Activated CD4-positive, alpha-beta T cell treated with anti-CD3 and anti-CD28 coated beads for 4 hours (primary cell): ENCODE data around the gene RNF157.
"Not testable (repeated sequence)": the region's sequence is repeated elsewhere in the genome, so short reads cannot be mapped to it uniquely, and the experiment has no call there.

ENCODE experiments used
- DNase-seq, 2 donors: peaks; one replicate each; pipeline ENCODE4 v3.0.0-alpha.2; 2020

The RNF157 gene

GRCh38 chr17:76270127-76270592 is 29.9 kb upstream of the RNF157 start:
- no peak for DNase-seq

DNA sequence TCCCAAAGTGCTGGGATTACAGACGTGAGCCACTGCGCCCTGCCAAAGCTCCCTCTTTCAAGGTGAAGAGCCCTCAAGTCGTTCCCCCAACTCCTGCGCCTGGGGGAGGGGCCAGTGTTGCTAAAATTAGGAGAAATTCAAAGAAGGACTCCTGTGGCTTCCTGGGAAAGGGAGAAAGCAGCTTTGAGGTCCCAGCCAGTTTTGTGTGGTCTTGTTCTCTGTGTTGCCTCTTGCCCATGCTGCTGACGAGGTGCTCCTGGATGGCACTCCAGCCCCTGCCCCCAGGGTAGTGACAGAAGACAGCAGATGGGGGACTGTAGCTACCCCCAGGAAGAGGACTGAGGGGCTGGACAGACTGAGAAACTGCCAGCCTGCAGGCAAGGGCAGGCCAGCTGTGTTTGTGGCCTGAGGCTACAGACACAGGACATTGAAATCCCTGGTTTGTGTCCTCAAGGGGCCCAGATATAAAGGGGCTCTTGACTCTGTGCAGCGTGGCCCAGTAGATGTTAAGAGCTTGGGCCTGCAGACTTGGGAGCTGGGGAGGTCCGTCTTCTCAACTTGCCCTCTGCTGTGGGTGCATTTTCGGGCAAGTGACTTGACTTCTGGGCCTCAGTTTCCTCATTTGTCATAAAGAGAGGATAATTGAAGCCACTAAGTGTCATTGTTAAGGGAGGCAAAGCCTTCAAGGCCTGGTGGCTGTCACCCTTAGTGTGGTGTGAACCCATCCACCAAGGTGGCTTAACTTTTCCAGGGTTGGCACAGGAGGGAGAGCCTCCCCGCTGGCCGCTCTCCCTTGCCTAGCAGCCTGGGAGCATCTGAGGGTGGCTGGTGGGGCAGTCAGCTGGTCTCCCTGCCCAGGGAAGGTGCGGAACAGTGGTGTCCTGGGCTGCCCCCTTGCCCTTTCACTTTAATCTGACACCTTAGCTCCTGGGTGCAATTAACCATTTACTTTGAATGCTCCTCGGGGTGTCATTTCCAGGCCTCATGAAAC is 29.0 kb upstream of the RNF157 start:
- DNase-seq = no peak

GRCh38 chr17:76268015-76268749 is 27.9 kb upstream of the RNF157 start:
- DNase-seq = peak; percentile 78 to 82

- DNase-seq = not testable (repeated sequence)
Measured at GRCh38 chr17:76267581-76268001, 27.3 kb upstream of the RNF157 start.

GRCh38 chr17:76267051-76267576 is 26.8 kb upstream of the RNF157 start:
- DNase-seq = no peak

DNA sequence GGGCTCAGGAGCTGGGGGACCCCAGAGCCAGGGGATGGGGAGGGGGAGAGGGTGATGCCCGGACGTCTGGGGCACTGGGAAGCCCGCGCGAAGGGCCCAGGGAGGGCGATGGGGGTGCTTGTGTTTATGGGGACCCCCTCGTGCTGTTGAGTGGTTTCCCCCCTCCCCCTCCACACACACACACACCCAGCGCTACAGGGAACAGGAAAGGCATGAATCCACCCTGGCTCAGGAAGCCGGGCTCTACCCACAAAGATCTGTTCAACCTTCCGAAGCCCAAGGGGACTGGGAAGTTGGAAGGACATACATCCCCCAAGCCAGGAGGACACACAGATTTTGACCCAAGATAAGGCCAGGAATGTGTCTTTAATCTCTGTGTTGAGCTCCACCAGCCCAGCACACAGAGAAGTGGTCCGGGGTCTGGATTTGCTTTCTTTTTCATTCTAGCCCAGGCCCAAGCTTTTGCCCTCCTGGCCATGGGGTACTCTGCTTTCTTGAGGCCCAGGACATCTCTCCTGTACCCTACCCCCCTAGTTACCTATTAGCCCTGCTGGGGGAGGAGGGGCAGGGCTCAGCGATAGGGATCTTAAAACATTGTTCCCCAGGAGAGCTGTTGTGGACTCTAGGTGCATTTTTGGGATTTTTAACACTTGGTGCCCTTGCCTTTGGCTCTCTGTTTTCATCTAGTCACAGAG is 26.1 kb upstream of the RNF157 start:
- DNase-seq = no peak

GRCh38 chr17:76265624-76266243 is 25.4 kb upstream of the RNF157 start:
- peak in 1 of 2 donors; percentile 55 for DNase-seq

- DNase-seq = peak; percentile 97 to 99
Measured at GRCh38 chr17:76264755-76265623, 24.7 kb upstream of the RNF157 start, which contains the start of gene UBALD2. Gene UBALD2 (plus strand): TSS chr17:76265348. CDS start chr17:76265506, 158 bp downstream.

DNA sequence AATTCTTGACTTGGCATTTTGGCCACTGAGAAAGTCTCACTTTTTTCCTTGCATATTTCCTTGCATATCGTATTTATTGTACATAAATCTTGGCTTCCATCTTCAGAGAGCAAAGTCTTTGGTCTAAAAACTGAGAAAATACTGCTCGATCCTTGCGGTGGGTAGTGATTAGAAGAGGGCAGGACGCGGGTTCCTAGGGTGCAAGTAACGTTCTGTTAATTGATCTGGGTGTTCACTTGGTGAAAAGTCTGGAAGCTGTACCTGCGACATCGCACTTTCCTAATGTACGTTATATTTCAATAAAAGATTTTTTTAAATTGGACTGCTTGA is 24.1 kb upstream of the RNF157 start:
- DNase-seq = no peak

DNA sequence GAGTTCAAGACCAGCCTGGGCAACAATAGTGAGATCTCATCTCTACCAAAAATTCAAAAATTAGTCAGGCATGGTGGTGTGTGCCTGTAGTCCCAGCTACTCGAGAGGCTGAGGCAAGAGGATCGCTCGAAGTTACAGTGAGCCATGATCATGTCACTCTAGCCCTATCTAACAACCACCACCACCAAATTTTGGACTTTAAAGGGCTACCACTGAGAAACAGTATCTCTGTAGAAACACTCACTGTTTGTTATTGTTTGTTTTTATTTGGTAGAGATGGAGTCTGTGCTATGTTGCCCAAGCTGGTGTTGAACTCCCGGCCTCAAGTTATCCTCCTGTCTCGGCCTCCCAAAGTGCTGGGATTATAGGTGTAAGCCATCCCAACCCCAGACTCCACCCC is 23.6 kb upstream of the RNF157 start:
- DNase-seq = no peak

- DNase-seq = no peak
Measured at GRCh38 chr17:76262732-76263344, 22.5 kb upstream of the RNF157 start.

GRCh38 chr17:76261421-76262215 is 21.3 kb upstream of the RNF157 start:
- no peak for DNase-seq

GRCh38 chr17:76260669-76261068 is 20.4 kb upstream of the RNF157 start:
- no peak for DNase-seq

- DNase-seq = no peak
Measured at GRCh38 chr17:76260220-76260619, 19.9 kb upstream of the RNF157 start.

DNA sequence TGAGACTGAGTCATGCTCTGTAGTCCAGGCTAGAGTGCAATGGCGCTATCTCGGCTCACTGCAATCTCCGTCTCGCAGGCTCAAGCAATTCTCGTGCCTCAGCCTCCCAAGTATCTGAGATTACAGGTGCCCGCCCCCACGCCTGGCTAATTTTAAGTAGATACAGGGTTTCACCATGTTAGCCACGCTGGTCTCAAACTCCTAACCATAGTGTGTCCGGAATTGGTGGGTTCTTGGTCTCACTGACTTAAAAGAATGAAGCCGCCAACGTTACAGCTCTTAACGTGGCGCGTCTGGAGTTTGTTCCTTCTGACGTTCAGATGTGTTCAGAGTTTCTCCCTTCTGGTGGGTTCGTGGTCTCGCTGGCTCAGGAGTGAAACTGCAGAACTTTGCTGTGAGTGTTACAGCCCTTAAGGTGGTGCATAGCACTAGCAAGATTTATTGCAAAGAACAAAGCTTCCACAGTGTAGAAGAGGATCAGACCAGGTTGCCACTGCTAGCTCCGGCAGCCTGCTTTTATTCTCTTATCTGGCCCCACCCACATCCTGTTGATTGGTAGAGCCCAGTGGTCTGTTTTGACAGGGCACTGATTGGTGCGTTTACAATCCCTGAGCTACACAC is 16.2 kb upstream of the RNF157 start:
- not testable (repeated sequence) for DNase-seq

GRCh38 chr17:76255801-76256429 is 15.6 kb upstream of the RNF157 start:
- no peak for DNase-seq

DNA sequence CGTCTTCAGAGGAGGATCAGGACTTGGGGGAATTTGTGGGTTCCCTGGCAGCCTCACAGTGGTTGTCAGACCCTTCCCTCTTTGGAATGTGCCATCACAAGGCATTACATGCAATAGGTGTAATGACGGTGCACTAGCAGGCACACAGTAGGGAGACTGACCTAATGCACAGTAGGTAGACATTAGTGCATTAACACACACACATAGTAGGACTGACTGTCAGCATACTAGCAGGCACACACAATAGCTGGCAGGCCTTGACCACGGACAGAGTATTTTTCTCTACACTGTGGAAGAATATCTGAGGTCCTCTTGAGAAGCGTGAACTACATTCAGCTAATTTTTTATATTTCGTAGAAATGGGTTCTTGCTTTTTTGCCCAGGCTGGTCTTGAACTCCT is 14.0 kb upstream of the RNF157 start:
- DNase-seq = no peak

DNA sequence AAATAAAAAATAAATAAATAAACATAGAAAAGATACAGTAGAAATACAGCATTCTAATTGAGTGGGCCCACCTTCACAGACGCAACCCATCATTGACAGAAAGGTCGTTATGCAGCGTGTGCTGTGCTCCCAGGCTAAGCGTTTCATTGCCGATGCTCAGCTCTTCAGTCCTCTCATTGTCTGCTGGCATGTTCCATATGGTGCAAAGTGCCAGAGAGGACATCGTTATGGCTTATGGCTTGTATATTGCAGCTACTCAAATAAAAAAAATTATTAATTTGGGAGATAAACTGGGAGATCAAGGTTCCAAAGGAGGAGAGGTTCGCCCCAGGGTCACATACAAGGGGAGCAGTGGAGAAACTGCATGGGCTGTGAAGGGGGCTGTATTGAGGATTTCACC is 13.5 kb upstream of the RNF157 start:
- DNase-seq = no peak
